ENCODE data around the gene TADA1.
"Not testable (repeated sequence)": the region's sequence is repeated elsewhere in the genome, so short reads cannot be mapped to it uniquely, and the experiment has no call there.

TADA1 gene

GRCh38 chr1:166889776-166890175 is 13.7 kb upstream of the TADA1 start:
- no peak for DNase-seq (ENCODE audit: low read depth in 2 of 2)

- no peak for DNase-seq (ENCODE audit: low read depth in 2 of 2)
Measured at GRCh38 chr1:166888373-166889111, 12.5 kb upstream of the TADA1 start.

DNA sequence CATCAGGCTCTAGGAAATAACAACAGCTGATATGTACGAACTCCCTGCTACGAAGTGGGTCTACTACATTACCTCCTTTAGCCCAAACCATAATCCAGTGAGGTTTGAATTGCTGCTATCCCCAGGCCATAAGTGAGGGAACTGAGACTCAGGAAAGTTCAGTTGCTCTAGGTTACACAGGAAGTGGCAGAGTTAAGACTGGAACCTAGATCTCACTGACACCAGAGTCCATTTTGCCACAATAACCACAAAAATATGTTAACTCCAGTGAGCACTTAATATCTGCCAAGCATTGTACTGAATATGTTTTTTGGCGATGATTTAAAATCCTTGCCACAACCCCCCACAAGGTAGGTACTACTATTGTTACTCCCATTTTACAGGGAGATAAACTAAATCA is 8.9 kb upstream of the TADA1 start:
- no peak for DNase-seq (ENCODE audit: low read depth in 2 of 2)

DNA sequence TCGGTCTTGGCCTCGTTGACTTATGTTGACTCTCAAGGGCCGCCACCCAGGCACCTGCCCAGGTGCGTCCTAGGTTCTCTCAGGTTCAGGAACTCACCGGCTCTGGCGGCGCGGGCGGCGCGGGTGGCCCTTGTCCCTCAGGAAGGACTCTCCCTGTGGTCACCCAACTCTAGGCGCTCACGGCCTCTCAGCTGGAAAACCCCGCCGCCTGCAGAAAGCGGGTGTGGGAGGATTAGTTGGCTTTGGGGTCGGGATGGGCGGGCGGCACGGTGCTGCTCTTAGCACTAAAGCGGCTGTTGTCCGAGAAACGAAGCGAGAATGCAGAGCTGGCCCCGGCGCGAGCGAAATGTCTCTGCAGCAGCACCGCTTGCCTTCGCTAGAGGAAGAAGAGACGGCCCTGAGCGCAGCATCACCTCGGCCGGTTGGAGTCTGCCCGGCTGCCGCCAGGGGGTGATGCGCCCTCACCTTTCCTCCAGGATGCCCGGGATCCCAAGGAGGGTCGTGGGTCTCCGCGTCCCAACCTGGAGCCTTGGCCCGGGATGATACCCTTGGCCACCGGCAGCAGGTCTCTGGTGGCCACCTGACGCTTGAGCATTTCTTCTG is 8.1 kb upstream of the TADA1 start:
- DNase-seq (ENCODE audit: low read depth in 2 of 2): peak; percentile 12 to 15

- no peak for DNase-seq (ENCODE audit: low read depth in 2 of 2)
Measured at GRCh38 chr1:166882893-166883292, 6.8 kb upstream of the TADA1 start.

- not testable (repeated sequence) for DNase-seq (ENCODE audit: low read depth in 2 of 2)
Measured at GRCh38 chr1:166878173-166878917, 2.3 kb upstream of the TADA1 start.

GRCh38 chr1:166876540-166876838 is 425 bp upstream of the TADA1 start:
- no peak for DNase-seq (ENCODE audit: low read depth in 2 of 2)

DNA sequence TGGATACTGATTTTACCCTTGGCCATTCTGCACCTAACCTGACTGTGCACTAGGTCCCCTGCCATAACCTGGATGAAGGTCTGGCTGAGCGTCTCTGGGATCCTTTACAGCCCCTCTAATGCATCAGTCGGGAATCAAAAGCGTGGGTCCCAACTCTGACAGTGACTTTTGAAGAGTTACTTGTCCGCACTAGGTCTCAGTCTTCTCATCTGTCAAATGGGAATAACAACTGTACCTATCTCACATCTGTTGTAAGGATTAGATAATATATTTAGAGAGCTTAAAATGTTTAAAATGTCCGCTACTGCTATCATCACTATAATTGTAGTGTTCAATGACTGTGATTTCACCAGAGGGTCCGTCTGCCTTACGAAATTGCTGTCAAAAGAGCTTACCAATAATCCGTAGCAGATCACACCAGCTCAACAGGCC is 746 bp downstream of the TADA1 start:
- DNase-seq (ENCODE audit: low read depth in 2 of 2): no peak

DNA sequence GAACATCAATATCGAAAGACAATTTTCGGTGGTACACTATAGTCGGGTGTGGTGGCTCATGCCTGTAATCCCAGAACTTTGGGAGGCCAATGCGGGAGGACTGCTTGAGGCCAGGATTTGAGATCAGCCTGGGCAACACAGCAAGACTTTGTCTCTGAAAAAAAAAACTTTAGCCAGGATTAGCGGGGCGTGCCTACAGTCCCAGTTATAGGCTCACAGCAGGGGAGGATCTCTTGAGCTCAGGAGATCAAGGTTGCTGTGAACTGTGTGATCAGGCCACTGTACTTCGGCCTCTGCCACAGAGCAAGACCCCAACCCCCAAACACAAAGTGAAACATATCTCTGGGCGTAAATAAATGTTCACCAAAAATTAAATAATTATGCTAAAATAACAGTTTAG is 1.6 kb downstream of the TADA1 start:
- DNase-seq (ENCODE audit: low read depth in 2 of 2): no peak

DNA sequence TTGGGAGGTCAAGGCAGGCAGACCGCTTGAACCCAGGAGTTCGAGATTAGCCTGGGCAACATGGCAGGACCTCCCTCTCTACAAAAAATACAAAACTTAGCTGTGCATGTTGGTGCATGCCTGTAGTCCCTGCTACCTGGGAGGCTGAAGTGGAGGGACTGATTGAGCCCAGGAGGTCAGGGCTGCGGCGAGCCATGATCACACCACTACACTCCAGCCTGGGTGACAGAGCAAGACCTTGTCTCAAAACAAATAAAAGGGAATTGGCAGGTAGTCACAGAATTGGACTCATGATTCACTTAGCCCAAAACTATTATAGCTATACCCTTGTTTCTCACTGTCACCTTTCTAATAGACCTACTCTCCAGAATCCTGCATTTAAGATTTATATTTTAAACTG is 5.5 kb downstream of the TADA1 start:
- DNase-seq (ENCODE audit: low read depth in 2 of 2): no peak

DNA sequence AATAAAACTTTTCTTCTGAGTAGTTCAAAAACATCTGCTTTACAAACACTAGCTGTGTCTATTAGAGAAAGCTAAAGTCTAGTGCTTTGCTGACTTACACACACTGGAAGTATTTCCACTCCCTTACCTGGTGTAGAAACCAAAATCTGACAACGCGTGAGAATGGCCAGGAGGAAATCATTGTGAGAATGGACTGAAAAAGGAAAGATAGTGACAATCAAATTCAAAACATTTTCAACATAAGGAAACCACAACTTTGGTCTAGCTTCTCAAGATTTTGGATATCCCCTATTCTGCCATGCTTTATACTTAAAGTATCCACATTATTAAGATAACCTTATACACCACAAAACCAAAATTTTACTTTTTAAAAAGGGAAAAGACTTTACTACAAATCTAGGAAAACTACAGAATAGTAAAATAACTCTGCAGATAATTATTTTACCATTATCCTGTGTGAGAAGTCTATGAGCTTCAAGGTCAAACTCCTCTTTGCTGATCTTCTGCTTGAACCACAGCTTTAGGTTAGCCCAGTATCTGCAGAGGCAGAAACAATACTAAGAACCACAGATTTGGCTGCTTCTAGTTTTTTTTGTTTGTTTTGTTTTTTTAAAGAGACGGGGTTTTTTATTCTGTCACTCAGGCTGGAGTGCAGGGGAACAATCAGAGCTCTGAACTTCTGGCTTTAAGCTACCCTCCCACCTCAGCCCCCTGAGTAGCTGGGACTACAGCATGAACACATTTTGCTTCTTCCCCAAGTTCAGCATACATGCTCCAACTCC is 6.6 kb downstream of the TADA1 start:
- no peak for DNase-seq (ENCODE audit: low read depth in 2 of 2)

DNA sequence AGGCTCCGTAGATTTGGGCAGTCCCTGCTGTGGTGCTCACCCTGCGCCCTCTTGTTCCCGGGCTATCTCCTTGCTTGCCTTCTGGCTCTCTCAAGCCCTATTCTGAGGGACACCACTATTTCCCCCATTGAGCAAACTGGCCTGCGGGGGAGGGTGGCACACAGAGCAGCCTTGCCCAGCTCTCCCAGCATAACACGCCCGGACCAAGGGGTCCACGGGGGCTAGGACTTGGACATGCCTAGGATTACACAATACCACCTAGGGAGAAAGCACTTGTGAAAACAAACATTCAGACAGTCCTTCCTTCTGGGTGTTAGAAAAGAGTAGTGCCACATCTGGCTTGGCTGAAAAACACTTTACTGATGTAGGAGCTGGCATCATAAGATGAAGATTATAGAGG is 7.4 kb downstream of the TADA1 start:
- no peak for DNase-seq (ENCODE audit: low read depth in 2 of 2)

DNA sequence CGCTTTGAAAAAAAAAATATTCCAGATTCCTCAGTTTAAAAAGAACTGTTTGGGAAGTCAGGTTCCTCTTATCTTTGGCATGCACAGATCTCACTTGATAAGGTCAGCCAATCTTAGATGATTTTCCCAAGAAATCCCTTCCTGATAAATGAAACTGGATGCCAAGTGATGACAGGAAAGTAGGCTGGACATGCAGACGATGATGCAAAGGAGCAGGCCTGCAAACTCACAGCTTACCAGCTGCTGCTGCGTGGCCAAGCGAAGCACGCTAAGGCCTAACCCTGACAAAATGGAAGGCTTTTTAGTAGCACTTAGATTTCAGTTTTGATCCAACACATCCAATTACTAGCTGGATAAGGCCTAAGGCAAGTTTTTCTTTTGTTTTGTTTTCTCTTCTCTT is 10.1 kb downstream of the TADA1 start:
- no peak for DNase-seq (ENCODE audit: low read depth in 2 of 2)

DNA sequence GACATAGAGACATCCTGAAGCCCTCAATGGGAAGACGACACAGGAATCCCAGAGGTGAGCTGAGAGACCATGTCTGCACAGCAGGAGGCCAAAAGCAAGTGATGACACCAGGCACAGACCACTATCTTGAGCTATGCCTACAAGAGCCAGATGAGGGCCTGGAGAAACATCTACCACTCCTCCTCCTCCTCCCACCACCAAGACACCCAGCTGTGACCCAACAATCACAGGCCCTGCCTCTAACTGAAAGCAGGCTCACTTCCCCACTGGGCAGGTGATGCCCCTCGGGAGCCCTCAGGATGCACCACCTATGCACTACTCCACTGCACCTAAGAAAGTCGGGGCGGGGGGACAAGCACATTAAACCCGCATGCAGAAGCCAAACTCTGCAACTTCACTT is 16.5 kb downstream of the TADA1 start:
- DNase-seq (ENCODE audit: low read depth in 2 of 2): no peak

GRCh38 chr1:166858726-166859419 is 17.2 kb downstream of the TADA1 start:
- no peak for DNase-seq (ENCODE audit: low read depth in 2 of 2)

DNA sequence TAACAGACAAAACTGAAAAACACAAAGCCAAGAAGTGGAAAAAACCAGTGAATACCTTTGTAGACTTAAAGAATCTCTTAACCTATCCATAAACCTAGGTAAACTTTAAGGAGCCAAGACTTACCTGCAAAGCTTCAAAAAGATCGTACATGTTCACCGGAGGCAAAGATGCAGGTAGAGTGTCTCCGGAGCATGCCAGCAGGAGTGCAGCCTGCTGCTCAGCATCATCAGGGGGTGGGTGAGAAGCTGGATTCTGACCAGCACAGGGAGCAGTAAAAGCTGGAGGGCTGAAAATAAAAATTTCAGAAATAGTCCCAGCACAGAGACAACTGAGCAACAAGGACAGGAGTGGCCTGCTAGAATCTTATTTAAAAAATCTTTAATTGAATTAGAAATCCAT is 18.1 kb downstream of the TADA1 start:
- DNase-seq (ENCODE audit: low read depth in 2 of 2): no peak

DNA sequence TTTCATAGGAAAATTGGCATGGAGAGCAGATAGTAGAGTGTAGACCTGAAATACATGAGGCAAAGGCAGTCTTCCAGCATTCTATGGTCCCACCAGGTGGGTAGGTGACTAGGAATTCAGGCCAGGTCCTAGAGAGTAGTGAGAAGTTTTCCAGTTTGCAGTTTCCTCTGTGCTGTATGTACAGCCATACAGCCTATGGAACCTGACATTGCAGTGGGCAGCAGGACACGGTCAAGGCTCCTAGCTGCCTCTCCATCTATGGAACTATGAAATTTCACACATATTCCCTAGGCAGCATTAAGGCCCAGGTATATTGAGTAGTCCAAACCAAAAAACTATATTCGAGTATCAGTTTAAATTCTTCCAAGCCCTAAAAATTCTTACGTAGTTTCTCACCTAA is 20.5 kb downstream of the TADA1 start:
- DNase-seq (ENCODE audit: low read depth in 2 of 2): no peak

- no peak for DNase-seq (ENCODE audit: low read depth in 2 of 2)
Measured at GRCh38 chr1:166852918-166853317, 23.1 kb downstream of the TADA1 start.

DNA sequence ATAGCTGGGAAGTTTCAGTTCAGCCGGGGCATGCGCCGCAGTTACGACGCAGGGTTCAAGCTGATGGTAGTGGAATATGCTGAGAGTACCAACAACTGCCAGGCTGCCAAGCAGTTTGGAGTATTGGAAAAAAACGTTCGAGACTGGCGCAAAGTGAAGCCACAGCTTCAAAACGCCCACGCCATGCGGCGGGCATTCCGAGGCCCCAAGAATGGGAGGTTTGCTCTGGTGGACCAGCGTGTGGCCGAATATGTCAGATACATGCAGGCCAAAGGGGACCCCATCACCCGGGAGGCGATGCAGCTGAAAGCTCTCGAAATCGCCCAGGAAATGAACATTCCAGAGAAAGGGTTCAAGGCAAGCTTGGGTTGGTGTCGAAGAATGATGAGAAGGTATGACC is 26.9 kb downstream of the TADA1 start:
- DNase-seq (ENCODE audit: low read depth in 2 of 2): no peak

DNA sequence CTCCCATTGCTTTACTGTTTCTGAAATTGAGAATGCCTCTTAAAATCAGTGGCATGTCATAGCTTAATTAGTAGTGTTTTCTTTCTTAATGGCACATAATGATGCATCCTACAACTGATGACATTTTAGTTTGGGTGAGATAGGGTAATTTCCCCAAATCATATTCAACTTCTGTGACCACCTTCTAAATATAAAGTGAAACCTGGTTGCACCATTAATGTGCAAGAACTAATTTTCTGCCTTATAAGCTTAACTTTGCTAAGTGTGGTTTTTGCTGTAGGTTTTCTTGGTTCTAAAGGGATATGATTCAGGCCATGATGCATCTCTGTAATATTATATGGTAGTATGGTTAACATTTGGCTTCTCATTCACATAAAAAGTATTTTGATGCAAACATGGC is 27.9 kb downstream of the TADA1 start:
- DNase-seq (ENCODE audit: low read depth in 2 of 2): no peak

DNA sequence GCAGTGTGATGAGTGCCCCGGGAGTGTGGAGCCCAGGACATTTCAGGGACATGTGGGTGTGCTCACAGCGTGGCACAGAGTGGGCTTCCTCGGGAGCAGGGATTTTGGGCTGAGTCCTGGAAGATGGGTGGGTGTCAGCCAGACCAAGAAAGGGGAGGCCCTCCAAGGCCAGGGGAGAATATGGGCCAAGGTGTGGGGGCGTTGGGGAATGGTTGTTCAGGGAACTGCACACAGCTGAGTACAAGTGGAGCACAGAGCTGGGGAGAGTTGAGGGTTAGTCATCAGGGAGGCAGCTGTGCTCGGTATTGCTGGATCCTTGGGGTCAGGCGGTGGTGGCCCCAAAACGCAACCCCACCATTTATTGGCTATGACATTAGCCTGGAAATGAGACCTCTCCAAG is 31.3 kb downstream of the TADA1 start:
- no peak for DNase-seq (ENCODE audit: low read depth in 2 of 2)

All from stimulated activated CD8-positive, alpha-beta memory T cell treated with anti-CD3 and anti-CD28 coated beads, Interleukin-15, amount 100 ng/mL, for 48 hours (primary cell).